Neural cell (in vitro differentiated cells): ENCODE results near the gene MYCN. TPM values are rescaled to one million over a fixed set of nuclear protein-coding genes. Genes with fewer than 3 reads are reported as not detected.

ENCODE experiments used
- H2AFZ ChIP-seq: fragments of 200-600, 300-800 bp; sonication (generic), shearing (Covaris generic); 2 replicates; pipeline ENCODE4 v1.6.0; 2014; ENCODE audit warnings: low read depth, mild to moderate bottlenecking, antibody characterized with exemption, low read length, moderate library complexity
- H3F3A ChIP-seq: fragments of 200-600 bp; shearing (Covaris generic); 2 replicates; pipeline ENCODE4 v1.6.1; 2016; ENCODE audit warnings: mild to moderate bottlenecking, moderate library complexity, mixed read lengths, antibody characterized with exemption, low read length; ENCODE audit not compliant: insufficient read depth, poor library complexity, severe bottlenecking
- H3K27ac ChIP-seq: fragments of 200-600, 300-800 bp; sonication (generic), shearing (Covaris generic); 2 replicates; pipeline ENCODE4 v1.5.1; 2014; ENCODE audit warnings: mild to moderate bottlenecking, low read length, moderate library complexity
- H3K27me3 ChIP-seq: fragments of 300-800, 200-600 bp; sonication (generic), shearing (Covaris generic); 2 replicates; pipeline ENCODE4 v1.6.0; 2014; ENCODE audit warnings: mild to moderate bottlenecking, low read depth, low read length, moderate library complexity; ENCODE audit not compliant: insufficient read depth
- H3K36me3 ChIP-seq: fragments of 300-800, 200-600 bp; sonication (generic), shearing (Covaris generic); 2 replicates; pipeline ENCODE4 v1.5.1; 2014; ENCODE audit warnings: mild to moderate bottlenecking, antibody characterized with exemption, low read length, moderate library complexity; ENCODE audit not compliant: insufficient read depth
- H3K4me2 ChIP-seq: fragments of 300-800, 200-600 bp; sonication (generic), shearing (Covaris generic); 2 replicates; pipeline ENCODE4 v1.6.0; 2014; ENCODE audit warnings: mild to moderate bottlenecking, low read length
- H3K4me3 ChIP-seq: fragments of 300-800, 200-600 bp; sonication (generic), shearing (Covaris generic); 2 replicates; pipeline ENCODE4 v1.5.1; 2014; ENCODE audit warnings: mild to moderate bottlenecking, low read length, moderate library complexity
- H3K79me2 ChIP-seq: fragments of 200-600 bp; shearing (Covaris generic); replicated peaks from 2 replicates; pipeline ENCODE4 v1.6.0; 2014; ENCODE audit warnings: mild to moderate bottlenecking, low read length, moderate library complexity; ENCODE audit not compliant: insufficient read depth
- H3K9ac ChIP-seq: fragments of 300-800, 200-600 bp; sonication (generic), shearing (Covaris generic); 2 replicates; pipeline ENCODE4 v1.6.1; 2016; ENCODE audit warnings: mild to moderate bottlenecking, low read length, mixed read lengths
- H3K9me2 ChIP-seq: fragments of 200-600 bp; shearing (Covaris generic); 2 replicates; pipeline ENCODE4 v1.6.1; 2016; ENCODE audit warnings: mild to moderate bottlenecking, low read length, mixed read lengths; ENCODE audit not compliant: insufficient read depth
- H3K9me3 ChIP-seq: fragments of 200-600, 300-800 bp; sonication (generic), shearing (Covaris generic); 2 replicates; pipeline ENCODE4 v1.6.1; 2016; ENCODE audit warnings: mild to moderate bottlenecking, mixed run types, low read length, moderate library complexity, mixed read lengths
- H4K20me1 ChIP-seq: fragments of 200-600 bp; shearing (Covaris generic); 2 replicates; pipeline ENCODE4 v1.6.1; 2016; ENCODE audit warnings: mild to moderate bottlenecking, mixed run types; ENCODE audit not compliant: insufficient read depth
- CTCF ChIP-seq: fragments of 450-650 bp; IDR thresholded peaks from 2 replicates; pipeline ENCODE4 v1.5.1; 2014; ENCODE audit warnings: antibody characterized with exemption, mild to moderate bottlenecking, moderate library complexity; ENCODE audit not compliant: poor library complexity, severe bottlenecking
- EP300 ChIP-seq: fragments of 450-650 bp; conservative IDR thresholded peaks from 2 replicates; pipeline ENCODE4 v1.6.1; 2014; ENCODE audit warnings: antibody characterized with exemption, mild to moderate bottlenecking, moderate library complexity; ENCODE audit not compliant: poor library complexity, severe bottlenecking
- EZH2 ChIP-seq: fragments of 200-600, 300-800 bp; shearing (Covaris generic), sonication (generic); IDR thresholded peaks from 2 replicates; pipeline ENCODE4 v1.6.1; 2014; ENCODE audit warnings: antibody characterized with exemption, low read length, borderline replicate concordance, mild to moderate bottlenecking; ENCODE audit not compliant: insufficient read depth, poor library complexity, severe bottlenecking
- MXI1 ChIP-seq: fragments of 450-650 bp; conservative IDR thresholded peaks from 2 replicates; pipeline ENCODE4 v1.6.1; 2014; ENCODE audit warnings: antibody characterized with exemption, mild to moderate bottlenecking; ENCODE audit not compliant: poor library complexity, severe bottlenecking
- POLR2AphosphoS5 ChIP-seq: IDR thresholded peaks from 2 replicates; pipeline ENCODE4 v1.6.1; 2012
- RAD21 ChIP-seq: fragments of 450-650 bp; conservative IDR thresholded peaks from 2 replicates; pipeline ENCODE4 v1.6.1; 2014; ENCODE audit warnings: antibody characterized with exemption, mild to moderate bottlenecking, moderate library complexity
- REST ChIP-seq: IDR thresholded peaks from 2 replicates; pipeline ENCODE4 v1.6.1; 2012; ENCODE audit warnings: borderline replicate concordance
- SMC3 ChIP-seq: fragments of 450-650 bp; conservative IDR thresholded peaks from 2 replicates; pipeline ENCODE4 v1.6.1; 2014; ENCODE audit warnings: antibody characterized with exemption, mild to moderate bottlenecking, moderate library complexity; ENCODE audit not compliant: poor library complexity
- TAF1 ChIP-seq: IDR thresholded peaks from 2 replicates; pipeline ENCODE4 v1.6.1; 2012; ENCODE audit warnings: low read depth
- polyA plus RNA-seq: library from polyadenylated mRNA; depleted of rRNA; stranded (reverse); fragments of >200 nt; gene quantifications from 2 replicates; pipeline ENCODE4 v1.2.3, GENCODE V29; 2014

MYCN gene
- polyA plus RNA-seq, 1 donor from 2014 or later = 25.1 TPM

- Histone ChIP-seq H3K9ac (no peak overlapping the region), H3K4me3 (no peak overlapping the region), H3K9me3 (no peaks in the 10 kb centered on the region), H3K36me3 (no peaks in the 10 kb centered on the region), H3K9me2 (no peaks in the 10 kb centered on the region), H3K79me2 (no peaks in the 10 kb centered on the region), H3K27ac (no peak overlapping the region), H3K4me2 (no peak overlapping the region), H4K20me1 (no peaks in the 10 kb centered on the region), H3K27me3 (no peaks in the 10 kb centered on the region), H3F3A (no peaks in the 10 kb centered on the region), H2AFZ (no peak overlapping the region)
- TF ChIP-seq TAF1 (no peak), POLR2AphosphoS5 (no peak), EP300 (no peak), REST (no peak), SMC3 (no peak), EZH2 (no peak), MXI1 (no peak), RAD21 (no peak)
These were observed 16.8 kb upstream of the MYCN start for GRCh38 chr2:15923597-15923996.

GRCh38 chr2:15925819-15926218 is 14.5 kb upstream of the MYCN start:
- Histone ChIP-seq H3K79me2 (no peaks in the 10 kb centered on the region), H3K27ac (no peak overlapping the region), H3K36me3 (no peaks in the 10 kb centered on the region), H3K9me3 (no peaks in the 10 kb centered on the region), H3K4me2 (no peak overlapping the region), H4K20me1 (no peaks in the 10 kb centered on the region), H2AFZ (no peak overlapping the region), H3K9ac (no peak overlapping the region), H3K9me2 (no peaks in the 10 kb centered on the region), H3F3A (no peaks in the 10 kb centered on the region), H3K27me3 (no peaks in the 10 kb centered on the region), H3K4me3 (no peak overlapping the region)
- no peak for TF ChIP-seq SMC3
- TF ChIP-seq EP300 = no peak
- no peak for TF ChIP-seq MXI1
- TF ChIP-seq POLR2AphosphoS5 = no peak
- no peak for TF ChIP-seq TAF1
- TF ChIP-seq RAD21 = no peak
- no peak for TF ChIP-seq REST
- TF ChIP-seq EZH2 = no peak
- TF ChIP-seq CTCF = no peak
